ENCODE results near the gene XCL1.

The XCL1 gene

GRCh38 chr1:168627370-168627769, 51.0 kb downstream of the XCL1 start:
- TF ChIP-seq CTCF (IDR thresholded peaks at IDR 0.05; ENCODE audit: borderline replicate concordance, insufficient read depth, low read depth, low read length) = no peak
- H3K4me3 ChIP-seq (ENCODE audit: low read depth, low read length) = no peak overlapping the region

GRCh38 chr1:168628807-168629206, 52.4 kb downstream of the XCL1 start:
- no peak overlapping the region for H3K4me3 ChIP-seq (ENCODE audit: low read depth, low read length)
- TF ChIP-seq CTCF (IDR thresholded peaks at IDR 0.05; ENCODE audit: borderline replicate concordance, insufficient read depth, low read depth, low read length) = no peak

- H3K4me3 ChIP-seq (ENCODE audit: low read depth, low read length) = no peak overlapping the region
- TF ChIP-seq CTCF (IDR thresholded peaks at IDR 0.05; ENCODE audit: borderline replicate concordance, insufficient read depth, low read depth, low read length) = no peak
These were observed 53.1 kb downstream of the XCL1 start for GRCh38 chr1:168629466-168629865.

Measured in GM12875 (cell line).